Loucy (cell line): ENCODE data around the gene SON.

Source experiments
- EZH2phosphoT487 ChIP-seq: fragments of 200-600 bp; IDR thresholded peaks from 2 replicates; pipeline ENCODE4 v1.6.1; 2018; ENCODE audit warnings: antibody characterized with exemption, mild to moderate bottlenecking, moderate library complexity, borderline replicate concordance
- TF ChIP-seq, protein P1 (sequence below): fragments of 200-600 bp; sonication (generic); conservative IDR thresholded peaks from 2 replicates; pipeline ENCODE4 v1.5.1; 2014; ENCODE audit warnings: mild to moderate bottlenecking, antibody characterized with exemption, low read length

DNA sequence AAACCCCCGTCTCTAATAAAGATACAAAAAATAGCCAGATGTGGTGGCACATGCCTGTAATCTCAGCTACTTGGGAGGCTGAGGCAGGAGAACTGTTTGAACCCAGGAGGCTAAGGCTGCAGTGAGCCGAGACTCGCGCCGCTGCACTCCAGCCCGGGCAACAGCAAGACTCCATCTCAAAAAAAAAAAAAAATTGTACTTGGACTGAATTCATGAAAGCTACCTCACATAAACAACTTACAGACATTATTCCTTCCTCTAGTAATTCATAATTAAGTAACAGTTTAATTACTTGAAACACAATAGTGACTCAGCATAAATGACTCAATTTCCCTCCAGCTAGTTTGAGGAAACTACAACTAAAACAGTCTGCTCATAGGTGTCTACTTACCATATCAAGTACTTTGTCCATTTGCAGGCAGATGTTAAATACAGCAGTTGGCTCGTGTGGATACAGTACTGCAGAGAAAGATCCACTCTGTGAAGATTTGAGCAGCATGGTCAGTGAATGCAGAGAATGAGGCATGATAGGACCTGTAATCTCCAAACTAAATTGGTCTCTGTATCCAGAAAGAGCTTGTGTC lies 36.2 kb downstream of the SON start:
- TF ChIP-seq, protein P1, sequence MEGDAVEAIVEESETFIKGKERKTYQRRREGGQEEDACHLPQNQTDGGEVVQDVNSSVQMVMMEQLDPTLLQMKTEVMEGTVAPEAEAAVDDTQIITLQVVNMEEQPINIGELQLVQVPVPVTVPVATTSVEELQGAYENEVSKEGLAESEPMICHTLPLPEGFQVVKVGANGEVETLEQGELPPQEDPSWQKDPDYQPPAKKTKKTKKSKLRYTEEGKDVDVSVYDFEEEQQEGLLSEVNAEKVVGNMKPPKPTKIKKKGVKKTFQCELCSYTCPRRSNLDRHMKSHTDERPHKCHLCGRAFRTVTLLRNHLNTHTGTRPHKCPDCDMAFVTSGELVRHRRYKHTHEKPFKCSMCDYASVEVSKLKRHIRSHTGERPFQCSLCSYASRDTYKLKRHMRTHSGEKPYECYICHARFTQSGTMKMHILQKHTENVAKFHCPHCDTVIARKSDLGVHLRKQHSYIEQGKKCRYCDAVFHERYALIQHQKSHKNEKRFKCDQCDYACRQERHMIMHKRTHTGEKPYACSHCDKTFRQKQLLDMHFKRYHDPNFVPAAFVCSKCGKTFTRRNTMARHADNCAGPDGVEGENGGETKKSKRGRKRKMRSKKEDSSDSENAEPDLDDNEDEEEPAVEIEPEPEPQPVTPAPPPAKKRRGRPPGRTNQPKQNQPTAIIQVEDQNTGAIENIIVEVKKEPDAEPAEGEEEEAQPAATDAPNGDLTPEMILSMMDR: no peak
- TF ChIP-seq EZH2phosphoT487: no peak
